IMR-90 (cell line): Measurements from ENCODE around the gene PDCD11.

Experiments used
- BHLHE40 ChIP-seq: fragments of 150-350 bp; IDR thresholded peaks from 2 replicates; pipeline ENCODE4 v1.6.1; 2016; ENCODE audit warnings: mild to moderate bottlenecking, low read depth, low read length
- CTCF ChIP-seq: conservative IDR thresholded peaks from 2 replicates; pipeline ENCODE4 v1.5.1; 2012; ENCODE audit warnings: mild to moderate bottlenecking, low read depth, low read length, improper control_type of control experiment
- ELK1 ChIP-seq: fragments of 150-350 bp; IDR thresholded peaks from 2 replicates; pipeline ENCODE4 v1.6.1; 2016; ENCODE audit warnings: low read depth, mild to moderate bottlenecking, low read length, moderate library complexity, borderline replicate concordance
- FOS ChIP-seq: fragments of 150-350 bp; IDR thresholded peaks from 2 replicates; pipeline ENCODE4 v1.6.1; 2016; ENCODE audit warnings: low read depth, low read length
- MXI1 ChIP-seq: IDR thresholded peaks from 2 replicates; pipeline ENCODE4 v1.6.1; 2012; ENCODE audit warnings: low read depth, mild to moderate bottlenecking, low read length, moderate library complexity, borderline replicate concordance
- POLR2A ChIP-seq: IDR thresholded peaks from 2 replicates; pipeline ENCODE4 v1.6.1; 2012; ENCODE audit warnings: mild to moderate bottlenecking, low read depth, low read length
- RAD21 ChIP-seq: IDR thresholded peaks from 2 replicates; pipeline ENCODE4 v1.6.1; 2012; ENCODE audit warnings: low read length, improper control_type of control experiment
- RCOR1 ChIP-seq: IDR thresholded peaks from 2 replicates; pipeline ENCODE4 v1.6.1; 2012; ENCODE audit warnings: mild to moderate bottlenecking, low read length, improper control_type of control experiment; ENCODE audit not compliant: insufficient replicate concordance
- SMC3 ChIP-seq: fragments of 150-350 bp; IDR thresholded peaks from 2 replicates; pipeline ENCODE4 v1.6.1; 2016; ENCODE audit warnings: low read depth, mild to moderate bottlenecking, antibody characterized with exemption, low read length, moderate library complexity
- USF2 ChIP-seq: fragments of 150-350 bp; IDR thresholded peaks from 2 replicates; pipeline ENCODE4 v1.6.1; 2017; ENCODE audit warnings: mild to moderate bottlenecking, antibody characterized with exemption, low read length, low read depth

GRCh38 chr10:103447187-103447586 is 50.8 kb downstream of the PDCD11 start:
- TF ChIP-seq CTCF (no peak), POLR2A (no peak), ELK1 (no peak), BHLHE40 (no peak), FOS (no peak), MXI1 (no peak), RCOR1 (no peak), USF2 (no peak), RAD21 (no peak), SMC3 (no peak)
